SU-DHL-6 (cell line): ENCODE data around the gene SCN1A.

ENCODE experiments used
- CTCF ChIP-seq: fragments of 200-600 bp; sonication (generic); IDR thresholded peaks from one replicate; pipeline ENCODE4 v1.5.1; 2017; ENCODE audit warnings: antibody characterized with exemption, mild to moderate bottlenecking, low read length, moderate library complexity; ENCODE audit not compliant: insufficient read depth, poor library complexity, severe bottlenecking
- EZH2phosphoT487 ChIP-seq: fragments of 200-600 bp; sonication (generic), shearing (Covaris generic); conservative IDR thresholded peaks from 2 replicates; pipeline ENCODE4 v1.6.1; 2018; ENCODE audit warnings: mild to moderate bottlenecking, antibody characterized with exemption, low read length, moderate library complexity, mixed read lengths

- TF ChIP-seq CTCF (no peak), EZH2phosphoT487 (no peak)
These were observed 85.5 kb downstream of the SCN1A start for GRCh38 chr2:166042356-166042755.
